CD4-positive, alpha-beta T cell treated with Interleukin-4 for 4 hours (primary cell): ENCODE results near the gene KLHDC4.
A peak's percentile ranks its signal among the peaks of the same experiment; 100 is the strongest.

Source experiments
- DNase-seq: peaks from one replicate; pipeline ENCODE4 v3.0.0-alpha.2; 2020

Gene KLHDC4

DNA sequence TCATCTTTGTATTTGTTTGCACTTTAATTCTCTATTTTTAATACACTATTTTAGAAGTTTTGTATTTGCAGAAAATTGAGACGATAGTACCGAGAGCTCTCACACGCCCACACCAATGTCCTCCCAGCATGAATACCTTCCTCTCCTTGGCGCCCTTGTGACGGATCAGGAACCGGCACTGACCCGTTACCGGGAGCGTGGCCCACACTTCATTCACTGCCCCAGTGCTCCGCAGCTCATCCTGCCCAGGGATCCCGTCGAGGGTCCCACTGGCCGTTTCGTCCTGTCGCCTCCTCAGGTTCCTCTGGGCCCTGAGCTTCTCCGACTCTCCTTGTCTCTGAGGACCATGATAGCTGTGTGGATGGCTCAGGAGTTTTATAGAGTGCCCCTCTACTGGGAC is 50.6 kb downstream of the KLHDC4 start:
- no peak for DNase-seq

DNA sequence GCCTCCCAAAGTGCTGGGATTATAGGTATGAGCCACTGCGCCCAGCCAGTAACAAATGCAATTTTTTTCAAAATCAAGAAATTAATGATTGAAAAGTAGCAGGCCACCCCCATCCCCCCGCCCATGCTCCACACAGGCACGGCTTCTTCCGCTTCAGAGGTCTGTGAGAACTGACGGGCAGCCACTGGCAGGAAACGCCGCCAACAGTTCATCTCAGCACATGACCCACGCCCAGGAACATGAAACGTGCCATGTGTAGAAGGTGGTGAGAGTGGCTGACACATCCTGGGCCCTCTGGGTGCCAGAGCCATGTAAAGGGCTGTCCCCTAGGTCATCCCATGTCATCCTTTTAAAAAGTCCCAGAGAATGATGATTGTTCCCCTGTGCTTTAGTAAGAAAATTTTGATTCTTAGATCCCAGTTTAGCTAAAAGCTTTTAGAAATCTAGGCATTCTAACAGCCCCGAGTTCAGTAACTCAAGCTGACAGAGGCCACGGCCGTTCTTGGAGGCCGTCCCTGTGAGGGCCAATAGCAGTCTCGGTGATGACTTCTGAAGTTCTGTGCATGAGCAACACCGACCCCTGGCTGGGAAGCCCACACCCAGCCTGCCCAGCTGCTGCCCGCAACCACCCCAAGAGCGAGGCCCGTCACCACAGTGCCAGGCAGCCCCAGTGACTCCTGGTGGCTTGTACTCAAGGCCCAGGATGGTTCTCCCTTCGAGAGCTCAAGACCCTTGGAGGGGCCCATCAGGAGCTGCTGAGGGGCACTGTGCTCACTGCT is 52.1 kb downstream of the KLHDC4 start:
- peak; percentile 65 for DNase-seq

DNA sequence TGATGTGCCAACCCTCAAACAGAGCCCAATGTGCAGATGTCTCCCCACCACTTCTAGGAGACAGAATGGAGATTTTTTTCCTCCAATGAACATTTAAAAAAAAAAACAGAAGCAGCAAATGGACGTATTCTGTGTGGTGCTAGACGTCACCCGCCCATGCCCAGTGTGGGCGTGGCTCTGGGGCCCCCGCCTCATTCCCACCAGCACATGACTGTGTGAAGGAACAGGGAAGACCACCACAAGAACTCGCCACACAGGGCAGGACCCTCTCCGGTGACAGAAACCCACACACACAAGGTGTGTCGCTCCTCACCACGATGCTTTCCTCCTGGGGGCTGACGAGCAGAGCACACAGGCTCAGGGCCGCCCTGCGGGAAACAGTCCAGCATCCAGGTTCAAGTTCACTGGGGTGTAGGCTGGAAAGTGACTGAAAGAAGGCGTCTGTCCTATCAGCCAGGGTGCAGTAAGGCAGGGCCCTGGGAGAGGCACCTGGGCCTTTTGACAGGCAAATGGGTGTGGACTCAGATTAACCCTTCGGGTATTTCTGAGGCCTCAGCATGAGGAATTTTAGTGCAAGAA is 53.5 kb downstream of the KLHDC4 start:
- no peak for DNase-seq

DNA sequence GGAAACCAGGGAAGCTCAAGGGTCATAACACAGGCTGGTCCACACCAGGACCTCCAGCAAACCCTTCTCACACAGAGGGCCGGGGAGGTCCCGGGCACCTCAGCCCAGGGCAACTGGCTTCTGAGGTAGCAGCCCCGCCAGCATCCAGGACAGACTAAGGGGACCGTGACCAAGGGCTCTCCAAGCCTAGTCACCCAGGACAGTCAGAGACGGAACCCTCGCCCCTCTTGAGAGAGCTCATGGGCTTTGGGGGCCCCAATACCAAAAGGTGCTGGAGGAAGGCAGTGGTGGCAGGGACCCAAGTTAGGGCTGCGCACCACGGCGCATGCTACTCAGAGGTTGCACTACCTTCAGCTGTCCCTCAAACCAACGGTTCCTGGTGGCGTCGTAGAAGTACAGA is 54.9 kb downstream of the KLHDC4 start:
- DNase-seq = no peak

DNA sequence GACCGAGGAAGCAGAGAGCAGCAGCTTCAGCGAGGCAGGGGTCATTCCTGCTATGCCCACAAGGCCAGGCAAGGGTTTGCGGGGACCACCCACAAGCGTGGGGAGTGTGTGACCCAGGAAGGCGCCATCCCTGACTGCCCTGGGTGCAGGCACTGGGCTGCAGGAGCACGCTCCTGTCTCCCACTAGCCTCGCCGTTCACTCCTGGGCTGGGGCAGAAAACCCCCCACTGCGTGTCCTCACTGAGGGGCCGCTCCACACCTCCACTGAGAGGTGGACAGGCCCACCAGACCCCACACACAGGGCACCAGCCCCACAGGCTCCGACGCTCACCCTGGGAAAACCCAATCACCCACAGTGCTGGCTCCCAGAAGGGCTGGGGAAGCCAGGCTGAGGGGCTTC is 56.1 kb downstream of the KLHDC4 start:
- DNase-seq = no peak

DNA sequence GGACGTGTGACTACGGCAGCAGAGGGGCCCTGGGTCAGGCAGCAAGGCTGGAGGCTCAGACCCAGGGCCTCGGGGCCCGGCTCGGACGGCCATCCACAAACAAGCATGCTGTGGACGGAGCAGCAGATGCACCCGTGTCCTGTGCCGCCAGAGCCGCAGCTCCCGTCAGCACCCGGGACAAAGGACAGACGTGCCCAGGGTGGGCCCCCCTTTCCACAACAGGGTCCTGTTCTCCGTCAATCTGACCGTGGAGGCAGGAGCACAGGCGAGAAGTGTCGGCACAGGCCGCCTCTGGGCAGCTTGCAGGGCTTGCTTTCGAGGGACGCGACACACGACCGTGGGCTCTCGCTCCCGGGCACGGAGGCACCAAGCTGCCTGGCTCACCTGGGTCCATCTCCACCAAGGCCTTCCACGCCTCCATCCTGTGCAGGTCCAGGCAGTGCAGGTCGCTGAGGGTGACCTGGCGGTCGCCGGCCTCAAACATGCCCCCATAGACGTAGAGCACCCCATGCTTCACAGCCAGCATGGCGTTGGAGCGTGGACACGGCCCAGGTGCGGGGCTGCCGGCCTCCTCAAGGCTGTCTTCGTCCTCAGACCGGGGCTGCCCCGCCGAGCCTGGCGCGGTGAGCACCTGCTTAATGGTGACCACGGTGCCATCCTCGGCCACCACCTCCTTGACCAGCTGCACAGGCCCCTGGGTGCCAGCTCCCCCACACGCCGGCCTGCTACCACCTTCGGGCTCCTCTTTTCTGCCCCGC is 56.7 kb downstream of the KLHDC4 start:
- no peak for DNase-seq

DNA sequence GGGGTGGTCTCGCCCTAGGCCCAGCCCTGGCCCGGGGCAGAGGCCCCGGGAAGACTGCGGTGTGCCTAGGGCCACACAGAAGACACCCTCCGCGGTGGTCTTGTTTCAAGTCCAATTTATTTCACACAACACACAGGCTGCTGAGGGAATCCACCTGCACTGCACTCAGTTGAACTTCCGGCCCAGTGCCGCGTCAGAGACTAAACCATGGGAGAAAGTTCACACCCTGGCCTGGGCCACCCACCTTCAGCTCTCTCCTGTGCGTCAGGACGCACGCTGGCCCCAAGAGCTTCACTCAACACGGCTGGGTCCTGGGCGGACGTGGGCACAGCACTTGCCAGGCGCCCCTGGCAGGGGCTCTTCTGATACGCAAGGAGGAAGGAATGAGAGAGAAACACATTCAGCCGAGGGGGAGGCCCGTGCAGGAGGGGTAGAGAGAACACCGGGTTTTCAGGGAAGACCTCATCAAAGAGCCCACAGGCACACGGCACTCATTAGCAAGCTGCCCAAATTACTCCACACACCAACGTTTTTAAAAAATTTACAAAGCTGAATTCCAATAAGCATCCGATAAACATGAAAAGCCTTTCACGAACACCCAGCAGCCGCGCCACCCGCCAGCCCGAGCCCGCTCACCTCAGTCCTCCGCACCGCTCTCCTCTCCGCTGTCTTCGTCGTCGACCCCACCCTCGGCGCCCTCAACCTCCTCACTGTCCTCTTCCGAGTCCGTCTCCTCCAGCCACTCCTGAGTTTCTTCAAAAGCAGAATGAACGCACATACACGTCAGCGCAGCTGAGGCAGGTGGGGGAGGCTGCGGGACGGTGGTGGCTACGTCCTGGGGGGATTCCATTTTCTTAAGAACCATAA is 57.8 kb downstream of the KLHDC4 start:
- DNase-seq = no peak

DNA sequence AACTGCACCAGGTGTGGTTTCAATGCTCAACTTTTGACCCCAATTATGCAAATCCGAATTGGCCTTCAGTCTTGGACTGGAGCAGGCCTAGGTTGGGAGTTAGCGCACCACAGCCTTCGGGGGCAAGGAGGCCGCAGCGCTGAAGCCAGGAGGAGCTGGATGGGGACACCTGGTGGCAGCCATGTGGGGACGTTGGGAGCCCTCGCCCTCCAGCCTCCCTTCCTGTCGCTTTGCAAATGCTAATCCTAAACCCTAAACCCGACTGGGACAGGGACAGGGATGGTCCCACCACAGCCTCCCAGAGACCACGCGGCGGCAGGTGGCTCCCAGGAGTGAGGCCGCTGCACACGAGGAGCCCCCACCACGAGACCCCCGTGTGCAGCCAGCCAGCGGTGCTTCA is 58.7 kb downstream of the KLHDC4 start:
- DNase-seq = no peak

DNA sequence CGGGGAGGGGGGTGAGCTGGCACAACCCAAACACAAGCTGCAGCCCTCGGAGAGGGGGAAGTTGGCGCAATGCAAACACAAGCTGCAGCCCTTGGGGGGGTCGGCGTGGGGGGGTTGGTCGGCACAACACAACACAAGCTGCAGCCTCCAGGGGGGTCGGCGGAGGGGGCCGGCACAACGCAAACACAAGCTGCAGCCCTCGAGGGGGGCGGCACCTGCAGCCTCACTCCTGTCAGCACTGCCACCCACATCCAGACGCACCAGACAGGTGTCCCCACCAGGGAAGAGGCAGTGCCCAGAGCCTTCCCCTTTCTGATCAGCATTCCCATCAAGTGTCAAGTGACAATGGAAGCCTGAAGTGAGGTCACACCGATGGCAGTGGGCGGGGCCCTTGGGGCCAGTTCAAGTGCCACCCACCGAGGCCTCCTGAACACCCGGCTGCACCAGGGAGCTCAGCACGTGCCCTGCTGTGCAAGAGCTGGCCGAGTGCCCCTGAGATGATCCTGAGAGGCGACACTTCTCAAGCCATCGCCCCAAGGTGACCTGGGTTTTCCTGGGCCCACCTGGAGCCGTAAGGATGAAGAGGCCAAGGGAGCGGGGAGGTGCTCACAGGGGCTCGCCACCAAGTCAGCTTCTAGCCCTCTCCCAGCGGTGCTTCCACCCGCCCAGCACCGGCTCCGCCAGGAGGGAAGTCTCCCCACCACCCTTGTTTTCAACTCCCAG is 59.3 kb downstream of the KLHDC4 start:
- no peak for DNase-seq

DNA sequence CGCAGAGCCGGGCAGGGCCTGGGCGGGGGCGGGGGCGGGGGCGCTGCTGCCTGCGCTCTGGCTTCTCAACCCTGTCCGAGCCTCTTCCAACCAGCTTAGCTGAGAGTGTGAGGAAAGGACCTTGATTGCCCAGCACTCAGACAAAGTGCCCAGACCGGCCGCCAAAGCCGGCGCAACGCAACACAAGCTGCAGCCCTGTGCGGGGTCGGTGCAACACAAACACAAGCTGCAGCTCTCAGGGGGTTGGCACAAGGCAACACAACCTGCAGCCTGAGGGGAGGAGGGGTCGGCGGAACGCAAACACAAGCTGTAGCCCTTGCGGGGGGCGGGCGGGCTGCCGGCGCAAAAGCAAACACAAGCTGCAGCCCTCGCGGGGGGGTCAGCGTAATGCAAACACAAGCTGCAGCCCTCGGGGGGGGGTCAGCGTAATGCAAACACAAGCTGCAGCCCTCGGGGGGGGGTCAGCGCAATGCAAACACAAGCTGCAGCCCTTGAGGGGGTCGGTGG is 60.0 kb downstream of the KLHDC4 start:
- no peak for DNase-seq

DNA sequence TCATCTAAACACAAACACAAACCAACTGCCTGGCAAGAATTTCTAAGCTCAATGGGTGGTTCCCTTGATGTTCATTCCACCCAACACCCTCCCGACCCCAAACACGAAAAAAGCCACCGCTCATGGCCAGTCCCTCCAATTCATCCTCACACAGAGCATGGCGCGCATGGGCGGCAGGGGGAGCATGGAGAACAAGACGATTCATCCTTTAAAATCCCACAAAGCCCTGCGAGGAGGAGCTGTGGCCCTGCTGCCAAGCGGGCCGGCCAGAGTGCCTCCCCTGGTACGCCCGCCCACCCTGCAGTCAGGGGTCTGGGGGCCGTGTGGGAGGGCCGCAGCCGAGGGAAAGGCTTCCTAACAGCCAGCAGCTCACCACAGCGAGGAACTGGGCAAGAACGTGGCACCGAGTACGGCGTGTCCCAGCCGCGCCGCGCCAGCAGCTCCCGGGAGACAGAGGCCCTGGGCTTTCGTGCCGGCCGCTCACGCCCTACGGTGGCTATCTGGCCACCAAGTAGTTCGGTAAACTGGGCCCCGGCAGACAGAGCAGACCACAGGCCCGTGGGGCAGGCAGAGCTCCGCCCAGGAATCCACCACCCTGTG is 60.9 kb downstream of the KLHDC4 start:
- DNase-seq = no peak

DNA sequence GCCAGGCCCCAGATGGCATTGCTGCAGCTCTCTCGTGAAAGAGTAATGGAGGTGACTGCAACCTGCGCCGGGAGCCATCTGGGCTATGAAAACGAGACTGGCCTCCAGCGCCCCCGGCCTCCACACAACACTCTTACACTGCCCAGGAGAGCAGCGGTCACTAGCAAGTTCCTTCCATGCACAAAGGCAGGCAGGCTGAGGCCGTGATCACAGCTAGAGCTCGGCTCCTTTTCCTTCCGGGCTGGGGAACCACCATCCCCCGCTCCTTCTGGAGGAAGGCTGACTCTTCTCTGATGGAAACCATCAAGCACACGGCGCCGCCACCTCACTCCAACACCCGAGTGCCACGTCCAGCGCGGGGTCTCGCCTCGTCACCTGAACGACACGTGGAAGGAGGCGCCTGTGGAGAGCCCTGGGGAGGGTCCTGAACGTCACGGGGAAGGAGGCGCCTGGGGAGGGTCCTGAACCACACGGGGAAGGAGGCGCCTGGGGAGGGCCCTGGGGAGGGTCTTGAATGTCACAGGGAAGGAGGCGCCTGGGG is 61.9 kb downstream of the KLHDC4 start:
- no peak for DNase-seq

DNA sequence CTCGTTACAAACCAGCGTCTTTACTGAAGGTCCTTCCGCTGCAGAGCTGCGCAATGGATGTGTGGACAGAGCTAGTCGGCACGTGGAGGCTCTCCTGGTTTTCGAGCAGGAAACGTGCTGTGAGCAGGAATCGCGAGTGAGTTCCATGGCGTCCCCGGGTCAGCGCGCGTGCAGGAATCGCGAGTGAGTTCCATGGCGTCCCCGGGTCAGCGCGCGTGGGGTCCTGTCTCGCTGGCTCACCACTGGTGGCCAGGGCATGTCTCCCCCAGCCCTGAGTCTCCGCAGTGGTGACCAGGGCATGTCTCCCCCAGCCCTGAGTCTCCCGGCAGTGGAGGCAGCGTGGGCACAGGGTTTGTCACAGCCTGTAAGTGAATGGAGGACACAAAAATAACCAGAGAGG is 62.7 kb downstream of the KLHDC4 start:
- no peak for DNase-seq

DNA sequence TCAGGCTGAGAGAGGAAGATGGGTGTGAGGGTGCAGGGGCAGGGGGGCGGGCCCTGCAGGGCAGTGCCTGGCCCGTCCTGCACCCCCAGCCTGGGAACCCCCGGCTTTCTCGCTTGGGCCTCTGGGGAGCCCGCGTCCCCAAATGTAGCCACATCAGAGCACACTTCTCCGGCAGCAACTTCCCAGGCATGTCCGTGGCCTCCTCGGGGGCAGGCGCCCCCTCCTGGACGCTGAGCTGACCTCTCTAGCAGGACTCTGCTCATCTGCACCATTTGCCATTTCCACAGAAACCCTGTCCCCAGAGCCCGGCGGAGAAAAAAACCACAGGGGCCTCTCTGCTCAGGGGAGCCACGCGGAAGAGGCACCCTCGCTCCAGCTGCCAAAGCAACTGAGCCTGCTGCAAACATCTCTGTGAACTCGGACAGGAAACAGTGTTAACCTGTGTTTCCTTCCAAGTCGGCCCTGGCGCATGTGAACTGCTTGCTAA is 63.4 kb downstream of the KLHDC4 start:
- DNase-seq = peak; percentile 52

DNA sequence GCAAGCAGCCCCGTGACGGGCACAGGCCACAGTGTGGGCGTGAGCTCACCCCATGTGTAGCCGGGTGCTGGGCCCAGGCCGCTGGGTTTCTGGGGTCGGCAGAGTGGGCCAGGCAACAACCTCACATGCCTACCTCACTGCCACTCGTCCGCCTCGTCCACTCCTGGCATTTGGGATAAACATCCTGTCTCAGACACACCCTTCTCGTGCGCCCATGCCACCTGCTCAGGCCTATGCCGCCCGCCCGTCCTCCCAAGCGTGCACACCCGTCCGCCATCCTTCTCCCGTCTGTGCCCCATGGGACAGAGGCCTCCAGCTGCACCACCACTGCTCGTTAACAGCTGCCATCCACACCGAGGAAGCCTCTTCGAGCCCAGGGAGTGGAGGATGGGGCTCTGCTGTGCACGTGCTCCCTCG is 64.3 kb downstream of the KLHDC4 start:
- DNase-seq = no peak

DNA sequence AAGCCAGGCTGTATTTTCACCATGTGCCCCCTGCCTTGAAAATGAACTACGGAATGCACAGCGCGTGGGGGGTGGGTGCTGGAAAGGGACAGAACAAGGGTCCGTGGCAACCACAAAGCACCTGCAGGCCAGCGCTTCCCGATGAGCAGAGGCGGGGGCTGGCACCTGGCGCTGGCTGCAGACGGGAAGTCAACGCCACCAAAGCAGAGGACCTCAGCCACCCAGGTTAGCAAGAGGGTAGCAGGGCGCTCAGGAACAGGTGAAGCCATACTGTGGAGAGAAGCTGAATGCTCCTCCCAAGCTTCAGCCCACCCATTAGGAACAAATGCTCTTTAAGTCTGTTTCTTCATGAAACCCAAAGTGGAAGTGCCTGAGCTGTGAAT is 64.7 kb downstream of the KLHDC4 start:
- no peak for DNase-seq

DNA sequence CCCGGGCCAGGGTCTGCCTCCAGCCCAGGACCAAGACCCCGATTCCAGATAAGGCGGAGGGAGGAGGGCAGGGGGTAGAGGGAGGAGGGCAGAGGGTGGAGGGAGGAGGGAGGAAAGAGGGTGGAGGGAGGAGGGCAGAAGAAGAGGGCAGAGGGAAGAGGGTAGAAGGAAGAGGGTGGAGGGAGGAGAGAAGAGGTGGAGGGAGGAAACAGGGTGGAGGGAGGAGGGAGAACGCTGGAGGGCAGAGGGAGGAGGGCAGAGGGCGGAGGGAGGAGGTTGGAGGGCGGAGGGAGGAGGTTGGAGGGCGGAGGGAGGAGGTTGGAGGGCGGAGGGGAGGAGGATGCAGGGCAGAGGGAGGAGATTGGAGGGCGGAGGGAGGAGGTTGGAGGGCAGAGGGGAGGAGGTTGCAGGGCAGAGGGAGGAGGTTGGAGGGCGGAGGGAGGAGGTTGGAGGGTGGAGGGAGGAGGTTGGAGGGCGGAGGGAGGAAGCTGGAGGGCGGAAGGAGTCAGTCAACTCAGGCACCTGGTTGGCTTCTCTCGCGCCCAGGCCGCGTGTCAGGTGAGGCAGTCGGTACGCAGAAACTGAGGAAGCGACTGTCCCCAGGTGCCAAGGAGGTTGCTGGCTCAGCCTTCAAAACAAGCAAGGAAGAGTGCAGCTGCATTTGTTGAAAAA is 65.2 kb downstream of the KLHDC4 start:
- DNase-seq = peak; percentile 9

DNA sequence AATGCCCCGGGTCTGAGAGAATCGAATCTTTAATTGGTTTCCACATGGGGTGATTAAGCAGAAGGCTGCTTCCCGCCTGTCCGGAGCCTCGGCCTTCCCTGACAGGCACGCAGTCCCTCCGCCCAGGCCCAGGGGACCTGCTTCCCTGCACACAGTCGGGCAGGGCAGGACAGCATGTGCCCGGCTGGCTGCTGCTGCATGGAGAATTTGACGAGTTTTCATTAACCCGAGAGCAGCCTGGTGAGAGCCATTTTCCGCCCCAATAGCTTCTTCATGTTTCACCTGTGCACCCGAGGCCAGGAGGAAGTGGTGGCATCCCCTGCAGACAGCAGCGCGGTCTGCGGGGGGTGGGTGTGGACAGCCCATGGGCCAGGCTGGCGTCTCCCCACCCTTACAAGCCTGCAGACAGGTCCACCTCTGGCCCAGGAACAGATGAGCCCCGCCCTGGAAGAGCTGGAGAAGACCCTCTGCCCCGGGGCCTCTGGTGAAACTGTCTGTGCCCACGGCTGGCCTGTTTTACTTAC is 67.0 kb downstream of the KLHDC4 start:
- DNase-seq = no peak

DNA sequence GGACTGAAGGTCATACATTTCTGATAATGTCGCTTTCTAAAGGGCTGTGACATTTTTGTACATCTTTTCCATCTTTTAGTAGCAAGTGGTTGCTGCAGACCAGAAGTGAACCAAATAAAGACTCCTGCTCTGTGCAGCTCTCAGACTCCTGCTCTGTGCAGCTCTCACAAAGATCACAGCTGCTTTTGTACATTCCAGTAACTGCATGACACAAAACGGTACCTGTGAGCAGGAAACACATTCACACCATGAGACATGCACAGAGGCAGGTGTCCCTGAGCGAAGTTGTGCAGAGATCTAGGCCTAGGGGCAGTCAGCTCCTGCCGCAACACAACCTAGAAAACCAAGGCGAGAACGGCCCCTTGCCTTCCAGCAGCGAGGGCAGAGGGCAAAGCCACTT is 67.5 kb downstream of the KLHDC4 start:
- no peak for DNase-seq

DNA sequence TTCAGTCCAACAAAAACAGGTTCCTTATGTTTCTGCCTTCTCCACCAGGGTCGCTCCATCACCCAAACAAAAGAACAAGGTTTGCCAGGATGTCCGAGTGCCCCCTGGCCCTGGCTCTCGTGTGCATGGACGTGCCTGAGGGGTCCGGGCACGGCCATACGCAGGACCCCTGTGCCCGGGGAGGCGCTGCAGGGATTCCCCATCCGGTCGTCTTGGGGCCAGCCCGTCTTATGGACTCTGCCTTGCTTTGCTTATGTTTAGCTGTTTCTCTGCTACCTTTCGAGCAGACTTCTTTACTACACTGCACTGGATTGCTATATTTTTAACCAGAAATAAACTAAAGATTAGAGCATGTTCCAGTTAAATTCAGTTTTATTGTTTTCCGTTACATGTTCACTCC is 68.0 kb downstream of the KLHDC4 start:
- no peak for DNase-seq

DNA sequence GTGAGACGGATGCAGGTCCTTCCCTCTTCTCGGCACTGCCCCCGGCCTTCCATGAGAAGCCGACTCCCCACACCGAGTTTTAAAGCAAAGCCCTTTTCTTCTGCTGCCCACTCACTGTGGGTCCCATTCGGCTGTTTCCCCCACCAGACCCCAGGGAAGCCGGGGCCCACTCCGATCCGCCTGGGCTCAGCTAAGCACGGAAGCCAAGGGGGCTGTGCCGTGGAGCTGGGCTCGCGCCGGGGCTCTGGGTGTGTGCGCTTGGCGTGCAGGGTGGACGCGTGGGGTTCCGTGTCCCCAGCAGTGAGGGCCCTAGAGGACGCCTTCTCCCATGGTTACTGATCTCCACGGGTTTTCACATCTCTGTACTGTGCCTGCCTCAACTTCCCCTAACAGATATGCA is 68.5 kb downstream of the KLHDC4 start:
- DNase-seq = no peak
